HCT116 (cell line): ENCODE results near the gene IRF2.

ENCODE experiments used
- EZH2phosphoT487 ChIP-seq: fragments of 200-600 bp; IDR thresholded peaks from 2 replicates; pipeline ENCODE4 v1.6.1; 2018; ENCODE audit warnings: antibody characterized with exemption, borderline replicate concordance
- FOSL1 ChIP-seq: IDR thresholded peaks from 2 replicates; pipeline ENCODE4 v1.6.1; 2012; ENCODE audit warnings: low read depth
- JUND ChIP-seq: IDR thresholded peaks from 2 replicates; pipeline ENCODE4 v1.6.1; 2012
- POLR2A ChIP-seq: IDR thresholded peaks from 2 replicates; pipeline ENCODE4 v1.7.0; 2011; ENCODE audit warnings: borderline replicate concordance; ENCODE audit not compliant: insufficient read depth, insufficient read length; ENCODE audit errors: extremely low read depth
- TCF7L2 ChIP-seq: IDR thresholded peaks from 2 replicates; pipeline ENCODE4 v1.7.0; 2011; ENCODE audit warnings: borderline replicate concordance, inconsistent platforms; ENCODE audit not compliant: insufficient read depth, insufficient read length; ENCODE audit errors: extremely low read depth
- ZFX ChIP-seq: fragments of 450-650 bp; IDR thresholded peaks from 2 replicates; pipeline ENCODE4 v1.6.1; 2017
- TF ChIP-seq, protein P1 (sequence below): IDR thresholded peaks from 2 replicates; pipeline ENCODE4 v1.6.1; 2012; ENCODE audit warnings: low read depth
- TF ChIP-seq, protein P2 (sequence below), 3 experiments: fragments of 200-600 bp in 1 of 3; sonication (generic) in 1 of 3; IDR thresholded peaks in 2 of 3; conservative IDR thresholded peaks in 1 of 3; 2 replicates each; pipeline ENCODE4 v1.5.1; 2012 to 2017; ENCODE audit warnings: low read depth in 2 of 3, low read length in 2 of 3, antibody characterized with exemption in 1 of 3, borderline replicate concordance in 1 of 3, control low read depth in 1 of 3, mild to moderate bottlenecking in 1 of 3, mixed read lengths in 1 of 3, mixed run types in 1 of 3, moderate library complexity in 1 of 3; ENCODE audit not compliant: insufficient read depth in 1 of 3

DNA sequence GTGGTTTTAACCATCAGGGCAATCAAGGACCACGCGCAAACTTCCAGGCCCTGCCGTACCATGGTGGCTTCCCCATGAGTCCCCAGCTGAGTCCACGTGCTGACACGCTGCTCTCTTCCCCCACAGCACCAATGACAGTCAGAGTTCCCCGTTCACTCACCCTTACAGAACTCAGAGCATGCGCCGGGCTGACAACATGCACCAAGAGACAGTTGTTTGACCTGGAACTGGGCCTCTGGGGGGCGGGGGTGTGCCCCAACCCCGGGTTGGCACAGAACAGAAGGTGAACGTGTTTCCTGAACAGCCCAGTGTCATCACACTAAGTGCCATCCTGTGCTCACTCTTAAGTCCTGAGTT, 29.4 kb downstream of the IRF2 start:
- no peak for TF ChIP-seq TCF7L2
- TF ChIP-seq, protein P1, sequence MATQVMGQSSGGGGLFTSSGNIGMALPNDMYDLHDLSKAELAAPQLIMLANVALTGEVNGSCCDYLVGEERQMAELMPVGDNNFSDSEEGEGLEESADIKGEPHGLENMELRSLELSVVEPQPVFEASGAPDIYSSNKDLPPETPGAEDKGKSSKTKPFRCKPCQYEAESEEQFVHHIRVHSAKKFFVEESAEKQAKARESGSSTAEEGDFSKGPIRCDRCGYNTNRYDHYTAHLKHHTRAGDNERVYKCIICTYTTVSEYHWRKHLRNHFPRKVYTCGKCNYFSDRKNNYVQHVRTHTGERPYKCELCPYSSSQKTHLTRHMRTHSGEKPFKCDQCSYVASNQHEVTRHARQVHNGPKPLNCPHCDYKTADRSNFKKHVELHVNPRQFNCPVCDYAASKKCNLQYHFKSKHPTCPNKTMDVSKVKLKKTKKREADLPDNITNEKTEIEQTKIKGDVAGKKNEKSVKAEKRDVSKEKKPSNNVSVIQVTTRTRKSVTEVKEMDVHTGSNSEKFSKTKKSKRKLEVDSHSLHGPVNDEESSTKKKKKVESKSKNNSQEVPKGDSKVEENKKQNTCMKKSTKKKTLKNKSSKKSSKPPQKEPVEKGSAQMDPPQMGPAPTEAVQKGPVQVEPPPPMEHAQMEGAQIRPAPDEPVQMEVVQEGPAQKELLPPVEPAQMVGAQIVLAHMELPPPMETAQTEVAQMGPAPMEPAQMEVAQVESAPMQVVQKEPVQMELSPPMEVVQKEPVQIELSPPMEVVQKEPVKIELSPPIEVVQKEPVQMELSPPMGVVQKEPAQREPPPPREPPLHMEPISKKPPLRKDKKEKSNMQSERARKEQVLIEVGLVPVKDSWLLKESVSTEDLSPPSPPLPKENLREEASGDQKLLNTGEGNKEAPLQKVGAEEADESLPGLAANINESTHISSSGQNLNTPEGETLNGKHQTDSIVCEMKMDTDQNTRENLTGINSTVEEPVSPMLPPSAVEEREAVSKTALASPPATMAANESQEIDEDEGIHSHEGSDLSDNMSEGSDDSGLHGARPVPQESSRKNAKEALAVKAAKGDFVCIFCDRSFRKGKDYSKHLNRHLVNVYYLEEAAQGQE: no peak
- TF ChIP-seq, protein P2, sequence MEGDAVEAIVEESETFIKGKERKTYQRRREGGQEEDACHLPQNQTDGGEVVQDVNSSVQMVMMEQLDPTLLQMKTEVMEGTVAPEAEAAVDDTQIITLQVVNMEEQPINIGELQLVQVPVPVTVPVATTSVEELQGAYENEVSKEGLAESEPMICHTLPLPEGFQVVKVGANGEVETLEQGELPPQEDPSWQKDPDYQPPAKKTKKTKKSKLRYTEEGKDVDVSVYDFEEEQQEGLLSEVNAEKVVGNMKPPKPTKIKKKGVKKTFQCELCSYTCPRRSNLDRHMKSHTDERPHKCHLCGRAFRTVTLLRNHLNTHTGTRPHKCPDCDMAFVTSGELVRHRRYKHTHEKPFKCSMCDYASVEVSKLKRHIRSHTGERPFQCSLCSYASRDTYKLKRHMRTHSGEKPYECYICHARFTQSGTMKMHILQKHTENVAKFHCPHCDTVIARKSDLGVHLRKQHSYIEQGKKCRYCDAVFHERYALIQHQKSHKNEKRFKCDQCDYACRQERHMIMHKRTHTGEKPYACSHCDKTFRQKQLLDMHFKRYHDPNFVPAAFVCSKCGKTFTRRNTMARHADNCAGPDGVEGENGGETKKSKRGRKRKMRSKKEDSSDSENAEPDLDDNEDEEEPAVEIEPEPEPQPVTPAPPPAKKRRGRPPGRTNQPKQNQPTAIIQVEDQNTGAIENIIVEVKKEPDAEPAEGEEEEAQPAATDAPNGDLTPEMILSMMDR (IDR thresholded peaks at IDR 0.05 in 2 of 3, conservative IDR thresholded peaks at IDR 0.05 in 1 of 3; ENCODE audit: borderline replicate concordance in 1 of 3, insufficient read depth in 1 of 3, low read depth in 2 of 3, low read length in 2 of 3): no peak
- no peak for TF ChIP-seq FOSL1
- TF ChIP-seq POLR2A: no peak
- no peak for TF ChIP-seq EZH2phosphoT487
- no peak for TF ChIP-seq ZFX
- TF ChIP-seq JUND: no peak
